Measurements from ENCODE around the gene JAKMIP1. TPM values are rescaled to one million over a fixed set of nuclear protein-coding genes. Genes with fewer than 3 reads are reported as not detected.

Gene JAKMIP1
- total RNA-seq, 2 donors from 2014 or later: 0.78 to 1.3 TPM

- peak; percentile 92 for ATAC-seq
- H3K27ac ChIP-seq: no peak overlapping the region
- TF ChIP-seq POLR2A (IDR thresholded peaks at IDR 0.05): peak in 1 of 3 donors; percentile 7
- TF ChIP-seq CTCF (IDR thresholded peaks at IDR 0.05): no peak
- H3K4me1 ChIP-seq: no peaks in the 10 kb centered on the region
- DNase-seq: peak; percentile 72 to 83 (median 72)
- H3K36me3 ChIP-seq (replicated peaks in 1 of 2; ENCODE audit: insufficient read depth in 1 of 2, low read depth in 2 of 2): no peaks in the 10 kb centered on the region
- intact Hi-C loops (cut with DNase I): no loop called here
- no peak overlapping the region for H3K4me3 ChIP-seq
- WGBS, 2 donors: 9 to 31% methylated on average over 6 to 78 of the region's 84 CpGs
- no peaks in the 10 kb centered on the region for H3K9me3 ChIP-seq
- peaks cover 0 to 11% of the 10 kb centered on the region in 2 donors for H3K27me3 ChIP-seq
Observed at GRCh38 chr4:6221851-6222760, 21.8 kb upstream of the JAKMIP1 start.

GRCh38 chr4:6221301-6221850 is 21.0 kb upstream of the JAKMIP1 start:
- TF ChIP-seq CTCF (IDR thresholded peaks at IDR 0.05): no peak
- DNase-seq (peak in 1 of 4 donors; percentile 26), ATAC-seq (peak; percentile 16)
- Histone ChIP-seq H3K27me3 (peaks cover 0 to 11% of the 10 kb centered on the region in 2 donors), H3K4me3 (no peak overlapping the region), H3K27ac (no peak overlapping the region), H3K36me3 (replicated peaks in 1 of 2; ENCODE audit: insufficient read depth in 1 of 2, low read depth in 2 of 2) (no peaks in the 10 kb centered on the region), H3K4me1 (no peaks in the 10 kb centered on the region), H3K9me3 (no peaks in the 10 kb centered on the region)
- intact Hi-C loops (cut with DNase I): no loop called here
- WGBS, 2 donors: 4 to 9% methylated on average over 15 to 16 of the region's 16 CpGs

- 45 to 48% methylated on average over 1 of the region's 1 CpG for WGBS, 2 donors
- no peaks in the 10 kb centered on the region for H3K36me3 ChIP-seq (replicated peaks in 1 of 2; ENCODE audit: insufficient read depth in 1 of 2, low read depth in 2 of 2)
- ATAC-seq: no peak
Observed at GRCh38 chr4:6217716-6218381, 17.5 kb upstream of the JAKMIP1 start.

GRCh38 chr4:6216588-6216987 is 16.2 kb upstream of the JAKMIP1 start:
- no peaks in the 10 kb centered on the region for H3K4me1 ChIP-seq
- no peak for ATAC-seq
- intact Hi-C loops (cut with DNase I): no loop called here
- H3K27ac ChIP-seq: no peak overlapping the region
- no peaks in the 10 kb centered on the region for H3K9me3 ChIP-seq
- H3K4me3 ChIP-seq: no peak overlapping the region
- H3K27me3 ChIP-seq: peaks cover 0 to 4% of the 10 kb centered on the region in 2 donors
- no peak for DNase-seq
- no peaks in the 10 kb centered on the region for H3K36me3 ChIP-seq (replicated peaks in 1 of 2; ENCODE audit: insufficient read depth in 1 of 2, low read depth in 2 of 2)
- 53 to 55% methylated on average over 3 of the region's 3 CpGs for WGBS, 2 donors
- TF ChIP-seq POLR2A (IDR thresholded peaks at IDR 0.05) (no peak), CTCF (IDR thresholded peaks at IDR 0.05) (no peak)

More at GRCh38 chr4:6217716-6218381, 17.5 kb upstream of the JAKMIP1 start:
- Histone ChIP-seq H3K4me1 (no peaks in the 10 kb centered on the region), H3K9me3 (no peaks in the 10 kb centered on the region), H3K27ac (no peak overlapping the region), H3K4me3 (no peak overlapping the region), H3K27me3 (peaks cover 0 to 11% of the 10 kb centered on the region in 2 donors)
- TF ChIP-seq POLR2A (IDR thresholded peaks at IDR 0.05) (no peak), CTCF (IDR thresholded peaks at IDR 0.05) (no peak)
- DNase-seq: no peak
- intact Hi-C loops (cut with DNase I): no loop called here

Measured in body of pancreas (tissue), 4 donors.